GM12878 (cell line): ENCODE results near the gene STX3. TPM values are rescaled to one million over a fixed set of nuclear protein-coding genes. Genes with fewer than 3 reads are reported as not detected.
"Not testable (repeated sequence)": the region's sequence is repeated elsewhere in the genome, so short reads cannot be mapped to it uniquely, and the experiment has no call there.

Source experiments
- ATAC-seq: fragments of 200-7000 bp; cut with Tn5 transposase; 3 replicates; pipeline ENCODE4 v1.9.1; 2020; ENCODE audit warnings: mild to moderate bottlenecking, moderate library complexity
- BruUV-seq: library from RNA; stranded (reverse); fragments of 400-500 nt; replicated peaks from 2 replicates; lab custom pipeline; 2021; lab: Mats Ljungman, UMichigan
- CTCF ChIA-PET: fragments of 300-600 bp; sonication (Branson Sonifier 250); formaldehyde crosslinking; extraction: SDS; loops from one replicate; lab custom pipeline; 2021; ENCODE audit warnings: inconsistent platforms; lab: Yijun Ruan, JAX
- POLR2A ChIA-PET: fragments of 350-600 bp; formaldehyde crosslinking; extraction: SDS; loops from one replicate; lab custom pipeline; 2021; ENCODE audit warnings: inconsistent platforms; lab: Charles Lee
- RAD21 ChIA-PET: fragments of 300-600 bp; sonication (Branson Sonifier 250); formaldehyde crosslinking; loops from one replicate; lab custom pipeline; 2023; ENCODE audit warnings: antibody characterized with exemption; ENCODE audit not compliant: unreplicated experiment; lab: Charles Lee
- SMC1A ChIA-PET: fragments of 300-600 bp; sonication (Branson Sonifier 250); formaldehyde crosslinking; loops from one replicate; lab custom pipeline; 2023; ENCODE audit not compliant: unreplicated experiment, uncharacterized antibody; lab: Charles Lee
- DNase-seq: peaks from one replicate; pipeline ENCODE4 v3.0.0-alpha.2; 2011; ENCODE audit warnings: low read depth, low spot score
- FAIRE-seq: peaks from 3 replicates; lab custom pipeline; 2011; peaks lifted over from hg19 to GRCh38; lab: Jason Lieb, UNC
- H2AFZ ChIP-seq: 2 replicates; pipeline ENCODE4 v1.6.0; 2011; ENCODE audit warnings: low read depth, low read length, control low read depth; ENCODE audit not compliant: control insufficient read depth
- H3K27ac ChIP-seq: 2 replicates; pipeline ENCODE4 v1.5.1; 2011; ENCODE audit warnings: control low read depth; ENCODE audit not compliant: control insufficient read depth, insufficient read depth
- H3K27me3 ChIP-seq, 2 experiments: replicated peaks in 1 of 2; 2 replicates each; pipeline versions ENCODE4 v1.6.0 to v1.6.1; 2011; ENCODE audit warnings: low read length in 1 of 2; ENCODE audit not compliant: control insufficient read depth in 2 of 2, insufficient read depth in 2 of 2
- H3K36me3 ChIP-seq, 2 experiments: 2 replicates each; pipeline ENCODE4 v1.5.1; 2011; ENCODE audit warnings: low read length in 1 of 2; ENCODE audit not compliant: control insufficient read depth in 2 of 2, insufficient read depth in 2 of 2
- H3K4me1 ChIP-seq: 2 replicates; pipeline ENCODE4 v1.6.1; 2011; ENCODE audit warnings: mild to moderate bottlenecking, low read length, moderate library complexity, mixed read lengths; ENCODE audit not compliant: control insufficient read depth, insufficient read depth
- H3K4me2 ChIP-seq: 2 replicates; pipeline ENCODE4 v1.6.0; 2011; ENCODE audit warnings: control low read depth; ENCODE audit not compliant: control insufficient read depth, insufficient read depth
- H3K4me3 ChIP-seq: fragments of 200-600 bp; sonication (generic); 2 replicates; pipeline ENCODE4 v1.5.1; 2016
- H3K79me2 ChIP-seq: 2 replicates; pipeline ENCODE4 v1.6.0; 2011; ENCODE audit warnings: low read length; ENCODE audit not compliant: control insufficient read depth, insufficient read depth
- H3K9ac ChIP-seq: 2 replicates; pipeline ENCODE4 v1.8.0; 2011; ENCODE audit warnings: low read length, control low read depth, mixed read lengths; ENCODE audit not compliant: control insufficient read depth, insufficient read depth
- H3K9me3 ChIP-seq: replicated peaks from 3 replicates; pipeline ENCODE4 v1.5.1; 2011; ENCODE audit warnings: mild to moderate bottlenecking, low read length; ENCODE audit not compliant: control insufficient read depth, insufficient read depth
- H4K20me1 ChIP-seq: 2 replicates; pipeline ENCODE4 v1.6.0; 2011; ENCODE audit not compliant: control insufficient read depth, insufficient read depth
- ASH2L ChIP-seq: fragments of 300-600, 200-600 bp; sonication (generic); IDR thresholded peaks from 2 replicates; pipeline ENCODE4 v1.6.1; 2017; ENCODE audit warnings: low read depth, mild to moderate bottlenecking, borderline replicate concordance
- HDAC2 ChIP-seq: fragments of 200-600 bp; sonication (generic); IDR thresholded peaks from 2 replicates; pipeline ENCODE4 v1.6.1; 2017
- HDGF ChIP-seq: fragments of 450-650 bp; IDR thresholded peaks from 2 replicates; pipeline ENCODE4 v1.6.1; 2016; ENCODE audit warnings: antibody characterized with exemption
- MTA2 ChIP-seq: fragments of 450-650 bp; IDR thresholded peaks from 2 replicates; pipeline ENCODE4 v1.6.1; 2016; ENCODE audit warnings: low read depth, mild to moderate bottlenecking, moderate library complexity
- STAT3 ChIP-seq: IDR thresholded peaks from 2 replicates; pipeline ENCODE4 v1.6.1; 2011; ENCODE audit warnings: low read depth, low read length, improper control_type of control experiment
- ZNF384 ChIP-seq: IDR thresholded peaks from 2 replicates; pipeline ENCODE4 v1.6.1; 2012; ENCODE audit warnings: low read depth, mild to moderate bottlenecking, low read length, improper control_type of control experiment, borderline replicate concordance
- WGBS: methylation state at CpG from one replicate; pipeline ENCODE4 v1.1.6; 2016; ENCODE audit warnings: low lambda C conversion rate; ENCODE audit not compliant: insufficient replicate concordance, insufficient coverage; ENCODE audit errors: missing lambda C conversion rate; 5-methylcytosine and 5-hydroxymethylcytosine counted together
- in situ Hi-C: fragments of 300-500 bp; cut with MboI; formaldehyde crosslinking; loops from 9 replicates; pipeline ENCODE4 v1.14.3; 2018; ENCODE audit warnings: mixed read lengths
- intact Hi-C: fragments of 100-400 bp; cut with micrococcal nuclease; formaldehyde crosslinking; loops from one replicate; pipeline ENCODE4 v1.14.2; 2022; ENCODE audit not compliant: unreplicated experiment
- polyA plus RNA-seq, 11 experiments: library from polyadenylated mRNA; depleted of rRNA in 4 of 11; unstranded in 6 of 11; stranded (reverse) in 5 of 11; fragments of >200 nt; fragmentation: Nextera tagmentation in 4 of 11; fragmentation: Illumina TruSeq in 1 of 11; extraction: Ambion mirVana in 4 of 11; extraction: Trizol in 1 of 11; gene quantifications; 1 replicate in 1 of 11; 2 replicates in 10 of 11; pipeline versions ENCODE4 v1.2.1 to v1.2.3, GENCODE V29; 2011 to 2016; ENCODE audit warnings: inconsistent platforms in 2 of 11, missing spikeins in 2 of 11, low read depth in 1 of 11
- total RNA-seq, 4 experiments: library from RNA; depleted of rRNA in 3 of 4; stranded (reverse); fragments of >200 nt in 3 of 4; fragmentation: Illumina TruSeq in 1 of 4; extraction: Trizol in 1 of 4; gene quantifications; 2 replicates each; pipeline versions ENCODE4 v1.2.1 to v1.2.3, GENCODE V29; 2013 to 2021
- TF ChIP-seq, protein P1 (sequence below): IDR thresholded peaks from 2 replicates; pipeline ENCODE4 v1.6.1; 2011; ENCODE audit warnings: borderline replicate concordance, low read depth, mild to moderate bottlenecking, moderate library complexity, low read length; ENCODE audit not compliant: insufficient read depth, poor library complexity, severe bottlenecking

The STX3 gene
- total and polyA plus RNA-seq, 10 of the 15 experiments (the other 5 are each of a cell fraction or from before 2014, with no cell fraction given), result 0.11 to 2.5 (median 1.1) TPM

DNA sequence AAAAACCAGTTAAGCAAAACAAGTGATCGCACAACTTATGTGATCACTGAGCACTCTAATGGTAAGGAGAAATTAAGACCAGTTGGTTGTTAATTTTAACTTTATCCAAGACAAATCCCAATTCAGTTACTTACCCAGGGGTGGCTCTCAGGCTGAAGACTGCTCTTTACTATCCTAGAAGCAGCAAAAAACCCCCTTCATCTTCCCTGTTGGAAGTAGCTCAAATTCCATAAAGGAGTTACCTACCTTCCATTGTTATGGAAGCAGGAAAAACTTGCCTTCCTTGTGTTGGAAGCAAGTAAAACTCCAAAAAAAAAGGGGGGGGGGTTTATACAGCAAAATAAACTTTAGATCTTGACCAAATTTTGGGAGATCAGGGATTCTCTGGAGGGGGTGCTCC is 60.6 kb downstream of the STX3 start:
- ATAC-seq, result no peak
- DNase-seq, result no peak
- 100% methylated on average over 1 of the region's 1 CpG for WGBS
- CTCF ChIA-PET, result interaction anchor here (0.7 to 1.7 kb wide), 4 partner anchors 20 to 1271 kb away, joined by 3 to 4 read pairs (median 4); no protein-coding TSS in a partner anchor
- Histone ChIP-seq H4K20me1 (no peaks in the 10 kb centered on the region), H3K36me3 (no peaks in the 10 kb centered on the region), H2AFZ (no peak overlapping the region), H3K9me3 (no peaks in the 10 kb centered on the region), H3K9ac (no peak overlapping the region), H3K4me3 (no peak overlapping the region), H3K27me3 (no peaks in the 10 kb centered on the region), H3K4me1 (peaks cover 5% of the 10 kb centered on the region)
- POLR2A ChIA-PET, result interaction anchor here (0.7 kb wide), 1 partner anchor 703 kb away, joined by 6 read pairs; no protein-coding TSS in a partner anchor
- RAD21 ChIA-PET, result no interaction called here
- FAIRE-seq, result no peak
- no TSS peak for BruUV-seq
- in situ Hi-C loops, result no loop called here
- intact Hi-C loops, result no loop called here
- SMC1A ChIA-PET, result no interaction called here
- no peak for TF ChIP-seq HDAC2
- no peak for TF ChIP-seq HDGF
- TF ChIP-seq STAT3, result no peak
- TF ChIP-seq, protein P1, sequence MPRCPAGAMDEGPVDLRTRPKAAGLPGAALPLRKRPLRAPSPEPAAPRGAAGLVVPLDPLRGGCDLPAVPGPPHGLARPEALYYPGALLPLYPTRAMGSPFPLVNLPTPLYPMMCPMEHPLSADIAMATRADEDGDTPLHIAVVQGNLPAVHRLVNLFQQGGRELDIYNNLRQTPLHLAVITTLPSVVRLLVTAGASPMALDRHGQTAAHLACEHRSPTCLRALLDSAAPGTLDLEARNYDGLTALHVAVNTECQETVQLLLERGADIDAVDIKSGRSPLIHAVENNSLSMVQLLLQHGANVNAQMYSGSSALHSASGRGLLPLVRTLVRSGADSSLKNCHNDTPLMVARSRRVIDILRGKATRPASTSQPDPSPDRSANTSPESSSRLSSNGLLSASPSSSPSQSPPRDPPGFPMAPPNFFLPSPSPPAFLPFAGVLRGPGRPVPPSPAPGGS, result no peak
- no peak for TF ChIP-seq MTA2
- no peak for TF ChIP-seq ZNF384
- TF ChIP-seq ASH2L, result no peak
- TF ChIP-seq, all 136 proteins: peak for 0
- Histone ChIP-seq H3K79me2 (no peaks in the 10 kb centered on the region), H3K4me2 (no peak overlapping the region), H3K27ac (no peak overlapping the region)

- H3K4me1 ChIP-seq, H3K27ac ChIP-seq, H3K4me2 ChIP-seq, H3K9me3 ChIP-seq, intact Hi-C loops, H3K27me3 ChIP-seq, RAD21 ChIA-PET, H3K36me3 ChIP-seq, H3K4me3 ChIP-seq, POLR2A ChIA-PET, FAIRE-seq, in situ Hi-C loops, H3K9ac ChIP-seq, H2AFZ ChIP-seq, DNase-seq, ATAC-seq, H4K20me1 ChIP-seq, BruUV-seq, H3K79me2 ChIP-seq: not testable (repeated sequence)
- 40% methylated on average over 1 of the region's 1 CpG for WGBS
- ChIA-PET SMC1A (interaction anchor here (0.8 to 1.4 kb wide), 2 partner anchors 15 to 687 kb away, joined by 3 read pairs; no protein-coding TSS in a partner anchor), CTCF (interaction anchor here (1.1 to 2.2 kb wide), 5 partner anchors 61 to 529 kb away, joined by 3 to 6 read pairs (median 4); partner anchors contain the start of gene STX3)
Observed at GRCh38 chr11:59816434-59816833, 61.3 kb downstream of the STX3 start.
